ENCODE data around the gene EEF1AKMT3. TPM values are rescaled to one million over a fixed set of nuclear protein-coding genes. Genes with fewer than 3 reads are reported as not detected.
"Not testable (repeated sequence)": the region's sequence is repeated elsewhere in the genome, so short reads cannot be mapped to it uniquely, and the experiment has no call there.

The EEF1AKMT3 gene
- total and polyA plus RNA-seq, 2 experiments from 2014 or later: 12.4 to 15.7 TPM

- DNase-seq; H3K27me3 ChIP-seq (replicated peaks; ENCODE audit: insufficient read depth); H3K9me3 ChIP-seq (ENCODE audit: low read depth); H4K20me1 ChIP-seq (ENCODE audit: insufficient read depth); H3K9me2 ChIP-seq (ENCODE audit: insufficient read depth); H2AFZ ChIP-seq; H3K9ac ChIP-seq; H3K27ac ChIP-seq; H3K4me3 ChIP-seq; H3K4me2 ChIP-seq (ENCODE audit: unreplicated experiment): not testable (repeated sequence)
- H3K79me2 ChIP-seq (ENCODE audit: insufficient read depth): peaks cover 65% of the 10 kb centered on the region
- H3K36me3 ChIP-seq (ENCODE audit: low read depth): peaks cover 60% of the 10 kb centered on the region
- 40 to 49% methylated on average over 5 of the region's 5 CpGs for WGBS, 2 experiments (ENCODE audit: low coverage in 1 of 2, low lambda C conversion rate in 2 of 2, missing lambda C conversion rate in 2 of 2)
- peaks cover 24% of the 10 kb centered on the region for H3F3A ChIP-seq (ENCODE audit: insufficient read depth)
- in situ Hi-C loops (cut with MboI): loop anchor here (5.0 kb wide), 1 partner anchor 86 kb away; no protein-coding TSS in a partner anchor
- H3K4me1 ChIP-seq (ENCODE audit: insufficient read depth): peaks cover 22% of the 10 kb centered on the region
Measured at GRCh38 chr12:57821015-57821414, 48.6 kb downstream of the EEF1AKMT3 start.

GRCh38 chr12:57821474-57822214 is 49.2 kb downstream of the EEF1AKMT3 start:
- in situ Hi-C loops (cut with MboI): loop anchor here (5.0 kb wide), 1 partner anchor 86 kb away; no protein-coding TSS in a partner anchor
- H3K4me2 ChIP-seq (ENCODE audit: unreplicated experiment): no peak overlapping the region
- H3F3A ChIP-seq (ENCODE audit: insufficient read depth): peaks cover 26% of the 10 kb centered on the region
- H3K9me3 ChIP-seq (ENCODE audit: low read depth): no peaks in the 10 kb centered on the region
- H3K4me1 ChIP-seq (ENCODE audit: insufficient read depth): peaks cover 16% of the 10 kb centered on the region
- H3K79me2 ChIP-seq (ENCODE audit: insufficient read depth): peaks cover 72% of the 10 kb centered on the region
- H3K9ac ChIP-seq: no peak overlapping the region
- no peaks in the 10 kb centered on the region for H3K9me2 ChIP-seq (ENCODE audit: insufficient read depth)
- H2AFZ ChIP-seq: no peak overlapping the region
- H3K27me3 ChIP-seq (replicated peaks; ENCODE audit: insufficient read depth): no peaks in the 10 kb centered on the region
- TF ChIP-seq EZH2phosphoT487 (IDR thresholded peaks at IDR 0.05; ENCODE audit: insufficient read depth, low read depth) (no peak), EZH2 (IDR thresholded peaks at IDR 0.05; ENCODE audit: insufficient read depth, poor library complexity, severe bottlenecking) (no peak)
- WGBS, 2 experiments (ENCODE audit: low coverage in 1 of 2, low lambda C conversion rate in 2 of 2, missing lambda C conversion rate in 2 of 2): 56 to 58% methylated on average over 10 of the region's 10 CpGs
- H3K27ac ChIP-seq: no peak overlapping the region
- no peak for DNase-seq
- H3K4me3 ChIP-seq: no peak overlapping the region
- peaks cover 66% of the 10 kb centered on the region for H3K36me3 ChIP-seq (ENCODE audit: low read depth)
- no peaks in the 10 kb centered on the region for H4K20me1 ChIP-seq (ENCODE audit: insufficient read depth)

- no peaks in the 10 kb centered on the region for H3K9me3 ChIP-seq (ENCODE audit: low read depth)
- H3K4me2 ChIP-seq (ENCODE audit: unreplicated experiment): no peak overlapping the region
- TF ChIP-seq EZH2phosphoT487 (IDR thresholded peaks at IDR 0.05; ENCODE audit: insufficient read depth, low read depth) (no peak), EZH2 (IDR thresholded peaks at IDR 0.05; ENCODE audit: insufficient read depth, poor library complexity, severe bottlenecking) (no peak)
- no peak for DNase-seq
- in situ Hi-C loops (cut with MboI): loop anchor here (5.0 kb wide), 1 partner anchor 85 kb away; no protein-coding TSS in a partner anchor
- H3K36me3 ChIP-seq (ENCODE audit: low read depth): peaks cover 75% of the 10 kb centered on the region
- H3K27ac ChIP-seq: no peak overlapping the region
- H3K79me2 ChIP-seq (ENCODE audit: insufficient read depth): peaks cover 81% of the 10 kb centered on the region
- no peak overlapping the region for H2AFZ ChIP-seq
- peaks cover 28% of the 10 kb centered on the region for H3F3A ChIP-seq (ENCODE audit: insufficient read depth)
- no peaks in the 10 kb centered on the region for H4K20me1 ChIP-seq (ENCODE audit: insufficient read depth)
- WGBS, 2 experiments (ENCODE audit: low coverage in 1 of 2, low lambda C conversion rate in 2 of 2, missing lambda C conversion rate in 2 of 2): 88 to 94% methylated on average over 10 of the region's 10 CpGs
- peaks cover 7% of the 10 kb centered on the region; the same call in 1 of the 2 replicates for H3K4me1 ChIP-seq (ENCODE audit: insufficient read depth)
- H3K27me3 ChIP-seq (replicated peaks; ENCODE audit: insufficient read depth): no peaks in the 10 kb centered on the region
- H3K4me3 ChIP-seq: no peak overlapping the region
- no peak overlapping the region for H3K9ac ChIP-seq
- no peaks in the 10 kb centered on the region for H3K9me2 ChIP-seq (ENCODE audit: insufficient read depth)
Measured at GRCh38 chr12:57822392-57823130, 50.1 kb downstream of the EEF1AKMT3 start.

GRCh38 chr12:57823131-57823907 is 50.9 kb downstream of the EEF1AKMT3 start:
- H3F3A ChIP-seq (ENCODE audit: insufficient read depth): peaks cover 35% of the 10 kb centered on the region
- H3K9ac ChIP-seq: no peak overlapping the region
- no peak overlapping the region for H3K27ac ChIP-seq
- in situ Hi-C loops (cut with MboI): loop anchor here (5.0 kb wide), 1 partner anchor 84 kb away; no protein-coding TSS in a partner anchor
- WGBS, 2 experiments (ENCODE audit: low coverage in 1 of 2, low lambda C conversion rate in 2 of 2, missing lambda C conversion rate in 2 of 2): 76 to 77% methylated on average over 15 to 17 of the region's 17 CpGs
- peaks cover 83% of the 10 kb centered on the region for H3K36me3 ChIP-seq (ENCODE audit: low read depth)
- no peak for TF ChIP-seq EZH2 (IDR thresholded peaks at IDR 0.05; ENCODE audit: insufficient read depth, poor library complexity, severe bottlenecking)
- TF ChIP-seq EZH2phosphoT487 (IDR thresholded peaks at IDR 0.05; ENCODE audit: insufficient read depth, low read depth): no peak
- H3K27me3 ChIP-seq (replicated peaks; ENCODE audit: insufficient read depth): no peaks in the 10 kb centered on the region
- H3K4me3 ChIP-seq: no peak overlapping the region
- H2AFZ ChIP-seq: no peak overlapping the region
- no peak for DNase-seq
- H3K4me1 ChIP-seq (ENCODE audit: insufficient read depth): peaks cover 3% of the 10 kb centered on the region; the same call in 1 of the 2 replicates
- peaks cover 88% of the 10 kb centered on the region for H3K79me2 ChIP-seq (ENCODE audit: insufficient read depth)
- H4K20me1 ChIP-seq (ENCODE audit: insufficient read depth): no peaks in the 10 kb centered on the region
- no peaks in the 10 kb centered on the region for H3K9me3 ChIP-seq (ENCODE audit: low read depth)
- H3K4me2 ChIP-seq (ENCODE audit: unreplicated experiment): no peak overlapping the region
- no peaks in the 10 kb centered on the region for H3K9me2 ChIP-seq (ENCODE audit: insufficient read depth)
